Heart right ventricle (tissue), 16 donors: Measurements from ENCODE around the gene MYPN. TPM values are rescaled to one million over a fixed set of nuclear protein-coding genes. Genes with fewer than 3 reads are reported as not detected.
"Not testable (repeated sequence)": the region's sequence is repeated elsewhere in the genome, so short reads cannot be mapped to it uniquely, and the experiment has no call there.

ENCODE experiments used
- ATAC-seq, 8 donors: fragments of 200-7000 bp; cut with Tn5 transposase; one replicate each; pipeline ENCODE4 v1.9.1; 2020; ENCODE audit warnings: mild to moderate bottlenecking in 8 of 8, moderate library complexity in 8 of 8, moderate number of reproducible peaks in 1 of 8
- DNase-seq, 2 donors: peaks; one replicate each; pipeline ENCODE4 v3.0.0-alpha.2; 2020
- H3K27ac ChIP-seq, 10 donors: fragments of 200-600 bp; sonication (generic) in 2 of 10; one replicate each; pipeline versions ENCODE4 v1.5.0 to v1.8.0; 2020 to 2022; ENCODE audit warnings: mild to moderate bottlenecking in 3 of 10
- H3K27me3 ChIP-seq, 7 donors: fragments of 200-600 bp; one replicate each; pipeline ENCODE4 v1.8.0; 2021 to 2022; ENCODE audit warnings: mild to moderate bottlenecking in 2 of 7
- H3K36me3 ChIP-seq, 9 donors: fragments of 200-600 bp; sonication (generic) in 1 of 9; one replicate each; pipeline versions ENCODE4 v1.5.0 to v1.8.0; 2020 to 2022; ENCODE audit warnings: mild to moderate bottlenecking in 2 of 9
- H3K4me1 ChIP-seq, 9 donors: fragments of 200-600 bp; sonication (generic) in 1 of 9; one replicate each; pipeline versions ENCODE4 v1.5.0 to v1.8.0; 2020 to 2022; ENCODE audit warnings: mild to moderate bottlenecking in 4 of 9
- H3K4me3 ChIP-seq, 10 donors: fragments of 200-600 bp; sonication (generic) in 2 of 10; one replicate each; pipeline versions ENCODE4 v1.5.0 to v1.8.0; 2020 to 2022; ENCODE audit warnings: mild to moderate bottlenecking in 7 of 10, moderate library complexity in 2 of 10
- H3K9me3 ChIP-seq, 11 donors: fragments of 200-600 bp in 10 of 11; sonication (generic) in 2 of 11; one replicate each; pipeline versions ENCODE4 v1.5.0 to v1.8.0; 2013 to 2022; ENCODE audit warnings: mild to moderate bottlenecking in 2 of 11, control low read depth in 1 of 11, moderate library complexity in 1 of 11
- WGBS, 2 donors: extraction: QIAGEN DNeasy Blood & Tissue Kit; methylation state at CpG; one replicate each; pipeline ENCODE4 v1.1.7; 2013; ENCODE audit warnings: inconsistent platforms in 1 of 2; 5-methylcytosine and 5-hydroxymethylcytosine counted together
- intact Hi-C, 10 donors: fragments of 100-400 bp; cut with DNase I; formaldehyde crosslinking; loops; one replicate each; pipeline versions ENCODE4 v1.11.1 to v1.14.2; 2022
- polyA plus RNA-seq, 2 donors: library from polyadenylated mRNA; stranded (reverse); fragments of 200-250 nt; gene quantifications; one replicate each; pipeline ENCODE4 v1.2.3, GENCODE V29; 2013
- total RNA-seq, 10 donors: library from RNA; stranded (reverse); fragmentation: NEBNext Ultra II Directional in 3 of 10; extraction: Animal tissue kit (Norgen Biotek cat#: 25700) in 3 of 10; gene quantifications; one replicate each; pipeline versions ENCODE4 v1.2.1 to v1.2.4, GENCODE V29; 2021 to 2023
- TF ChIP-seq, protein P1 (sequence below), 9 donors: fragments of 200-600 bp; sonication (generic) in 2 of 9; IDR thresholded peaks; one replicate each; pipeline versions ENCODE4 v1.5.0 to v1.8.0; 2021 to 2022; ENCODE audit warnings: antibody characterized with exemption in 9 of 9, mild to moderate bottlenecking in 5 of 9, moderate library complexity in 1 of 9
- donor health status: Arrhythmogenic right ventricular cardiomyopathy.
- donor health status: ischemic (EF 13 %, LVEDD 7.1; RV severe dilation, severe dysfunction).
- donor health status: healthy with polysubstance abuse.
- donor health status: DM: no; HTN: yes; CAD: no.
- donor health status: DM: no; HTN: no; CAD: no.
- donor health status: ischemic (EF 25% LVEDD 6.9; RV normal size, moderate dysfunction).
- donor health status: ischemic (EF 25% LVEDD 5.7; RV mildly dilated, moderate dysfunction).
- donor health status: healthy.
- donor health status: DM: yes; HTN: yes; CAD: no.
- donor health status: Ischemic cardiomyopathy.
- donor health status: ischemic (EF 35%, LVEDD 5.7; RV mildly dilated, moderate dysfunction).
- donor health status: nonischemic (EF 11% LVEDD 7.7; RV severe dilation, severe dysfunction).
- donor health status: DM: yes; HTN: yes; CAD: no.
- donor health status: PGD.
- donor health status: ischemic (EF 29% LVEDD 5.4; RV normal size, mild dysfunction).
- donor health status: nonischemic (EF 23%, LVEDD 6.1; RV moderate dilation, normal function).

The MYPN gene
- total and polyA plus RNA-seq, 12 donors: 27.1 to 302 (median 156) TPM

DNA sequence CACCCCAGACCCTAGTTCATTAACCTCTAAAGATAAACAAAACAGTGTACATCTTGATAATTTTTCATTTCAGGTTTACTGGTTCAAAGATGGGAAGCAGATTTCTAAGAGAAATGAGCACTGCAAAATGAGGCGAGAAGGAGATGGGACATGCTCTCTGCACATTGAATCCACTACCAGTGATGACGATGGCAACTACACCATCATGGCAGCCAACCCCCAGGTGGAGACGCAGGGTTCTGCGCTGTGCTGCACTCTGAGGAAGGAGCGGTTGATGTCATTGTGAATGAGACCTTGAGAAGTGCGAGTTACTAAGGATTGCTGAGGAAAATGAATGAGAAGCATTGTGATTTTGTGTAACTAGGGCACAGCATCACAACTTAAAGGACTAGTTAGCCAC is 85.0 kb downstream of the MYPN start:
- no peak overlapping the region for H3K27ac ChIP-seq
- DNase-seq (no peak), ATAC-seq (no peak)
- no peaks in the 10 kb centered on the region for H3K9me3 ChIP-seq
- peaks cover 0 to 7% (median 0%) of the 10 kb centered on the region in 7 donors for H3K27me3 ChIP-seq
- H3K4me1 ChIP-seq: peaks cover 0 to 8% (median 0%) of the 10 kb centered on the region in 9 donors
- no peak overlapping the region for H3K4me3 ChIP-seq
- intact Hi-C loops: no loop called here
- TF ChIP-seq, protein P1, sequence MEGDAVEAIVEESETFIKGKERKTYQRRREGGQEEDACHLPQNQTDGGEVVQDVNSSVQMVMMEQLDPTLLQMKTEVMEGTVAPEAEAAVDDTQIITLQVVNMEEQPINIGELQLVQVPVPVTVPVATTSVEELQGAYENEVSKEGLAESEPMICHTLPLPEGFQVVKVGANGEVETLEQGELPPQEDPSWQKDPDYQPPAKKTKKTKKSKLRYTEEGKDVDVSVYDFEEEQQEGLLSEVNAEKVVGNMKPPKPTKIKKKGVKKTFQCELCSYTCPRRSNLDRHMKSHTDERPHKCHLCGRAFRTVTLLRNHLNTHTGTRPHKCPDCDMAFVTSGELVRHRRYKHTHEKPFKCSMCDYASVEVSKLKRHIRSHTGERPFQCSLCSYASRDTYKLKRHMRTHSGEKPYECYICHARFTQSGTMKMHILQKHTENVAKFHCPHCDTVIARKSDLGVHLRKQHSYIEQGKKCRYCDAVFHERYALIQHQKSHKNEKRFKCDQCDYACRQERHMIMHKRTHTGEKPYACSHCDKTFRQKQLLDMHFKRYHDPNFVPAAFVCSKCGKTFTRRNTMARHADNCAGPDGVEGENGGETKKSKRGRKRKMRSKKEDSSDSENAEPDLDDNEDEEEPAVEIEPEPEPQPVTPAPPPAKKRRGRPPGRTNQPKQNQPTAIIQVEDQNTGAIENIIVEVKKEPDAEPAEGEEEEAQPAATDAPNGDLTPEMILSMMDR (IDR thresholded peaks at IDR 0.05): no peak
- H3K36me3 ChIP-seq: peaks cover 0 to 80% (median 0%) of the 10 kb centered on the region in 9 donors
- 81 to 85% methylated on average over 6 of the region's 6 CpGs for WGBS, 2 donors

DNA sequence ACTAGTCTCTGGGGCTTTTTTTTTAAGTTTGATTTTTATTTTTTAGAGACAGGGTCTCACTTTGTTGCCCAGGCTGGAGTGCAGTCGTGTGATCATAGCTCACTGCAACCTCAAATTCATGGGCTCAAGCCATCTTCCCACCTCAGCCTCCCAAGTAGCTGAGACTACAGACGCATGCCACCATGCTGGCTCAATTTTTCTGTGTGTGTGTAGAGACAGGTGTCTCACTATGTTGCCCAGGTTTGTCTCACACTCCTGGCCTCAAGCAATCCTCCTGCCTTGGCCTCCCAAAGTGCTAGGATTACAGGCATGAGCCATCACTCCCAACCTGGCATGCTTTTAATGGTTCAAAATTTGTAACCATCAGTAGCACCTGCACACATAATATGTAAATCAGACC is 86.5 kb downstream of the MYPN start:
- ATAC-seq, H3K4me1 ChIP-seq, H3K4me3 ChIP-seq, H3K9me3 ChIP-seq, H3K27ac ChIP-seq, DNase-seq, intact Hi-C loops: not testable (repeated sequence)
- Histone ChIP-seq H3K27me3 (peaks cover 0 to 13% (median 0%) of the 10 kb centered on the region in 7 donors), H3K36me3 (peaks cover 0 to 80% (median 0%) of the 10 kb centered on the region in 9 donors)
- WGBS, 2 donors: 81 to 93% methylated on average over 2 of the region's 2 CpGs

DNA sequence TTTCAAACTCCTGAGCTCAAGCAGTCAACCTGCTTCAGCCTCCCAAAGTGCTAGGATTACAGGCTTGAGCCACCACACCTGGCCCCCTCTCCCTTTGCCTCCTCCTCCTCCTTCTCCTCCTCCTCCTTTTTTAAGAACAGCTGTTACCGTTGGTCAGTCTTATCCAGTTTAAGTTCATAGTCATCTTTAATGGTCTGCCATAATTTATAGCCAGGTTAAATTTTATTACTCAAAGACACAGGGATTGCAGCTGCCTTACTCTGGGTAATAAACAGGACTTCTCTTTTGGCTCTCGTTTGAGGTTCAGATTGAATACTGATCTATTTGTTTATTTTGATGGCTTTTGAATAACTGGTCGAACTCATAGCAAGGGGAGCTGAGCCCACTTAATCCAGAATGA is 87.4 kb downstream of the MYPN start:
- Histone ChIP-seq H3K27me3 (peaks cover 0 to 13% (median 0%) of the 10 kb centered on the region in 7 donors), H3K36me3 (peaks cover 0 to 82% (median 0%) of the 10 kb centered on the region in 9 donors), H3K27ac (no peak overlapping the region), H3K4me3 (no peak overlapping the region), H3K4me1 (peaks cover 0 to 8% (median 0%) of the 10 kb centered on the region in 9 donors), H3K9me3 (no peaks in the 10 kb centered on the region)
- WGBS, 2 donors: 66 to 75% methylated on average over 3 of the region's 3 CpGs
- ATAC-seq: no peak
- TF ChIP-seq, protein P1 (IDR thresholded peaks at IDR 0.05): no peak
- intact Hi-C loops: no loop called here
- DNase-seq: no peak

DNA sequence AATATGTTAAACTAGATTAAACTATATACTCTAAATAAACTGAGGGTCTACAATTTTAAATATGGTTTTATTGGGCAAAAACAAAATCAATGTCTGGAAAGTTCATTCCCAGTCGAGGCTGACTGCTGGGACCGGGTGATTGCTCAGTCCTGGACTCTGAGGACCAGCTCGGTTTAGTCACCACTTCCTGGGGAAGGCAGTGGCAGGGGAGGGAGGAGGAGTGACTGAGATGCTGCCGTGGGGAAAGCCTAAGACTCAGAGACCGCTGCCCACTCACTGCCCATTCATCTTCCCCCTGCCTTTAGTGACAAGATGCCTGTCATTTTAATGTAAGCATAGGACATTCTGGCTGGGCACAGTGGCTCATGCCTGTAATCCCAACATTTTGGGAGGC is 93.7 kb downstream of the MYPN start:
- TF ChIP-seq, protein P1 (IDR thresholded peaks at IDR 0.05): no peak
- Histone ChIP-seq H3K36me3 (peaks cover 0 to 93% (median 7%) of the 10 kb centered on the region in 9 donors), H3K4me3 (no peak overlapping the region), H3K27me3 (peaks cover 0 to 13% (median 0%) of the 10 kb centered on the region in 7 donors), H3K9me3 (no peaks in the 10 kb centered on the region), H3K27ac (no peak overlapping the region), H3K4me1 (no peaks in the 10 kb centered on the region)
- no peak for DNase-seq
- 28 to 43% methylated on average over 5 of the region's 5 CpGs for WGBS, 2 donors
- ATAC-seq: no peak
- intact Hi-C loops: no loop called here

DNA sequence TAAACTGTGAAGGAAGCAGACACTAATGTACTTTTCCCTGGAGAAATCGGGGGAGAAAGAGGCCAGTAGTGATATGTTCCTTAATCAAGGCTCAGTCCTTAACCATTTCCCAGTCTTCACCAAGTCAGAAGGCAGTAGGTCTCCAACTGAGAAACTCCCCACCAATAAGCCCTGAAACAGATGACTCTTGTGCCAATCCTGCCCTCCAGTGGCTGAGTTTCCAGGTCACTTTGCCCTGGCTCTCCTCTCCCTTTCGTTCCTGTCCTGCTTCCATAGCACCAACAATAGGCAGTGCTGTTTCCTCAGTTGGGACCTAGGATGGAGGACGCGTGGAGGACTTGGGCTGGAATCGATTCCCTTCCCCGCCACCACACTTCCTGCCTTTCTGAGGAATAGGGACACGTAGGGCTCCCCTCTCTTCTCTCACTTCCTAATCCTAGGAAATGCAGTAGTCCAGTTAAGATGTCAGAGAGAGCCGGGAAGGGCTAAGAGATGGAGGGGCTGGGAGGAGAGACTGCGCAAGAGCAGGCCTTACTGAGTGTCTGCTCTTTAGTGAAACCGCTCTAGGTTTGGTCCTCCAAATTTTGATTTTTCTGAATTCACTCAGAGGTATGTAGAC is 99.2 kb downstream of the MYPN start:
- WGBS, 2 donors: 50 to 51% methylated on average over 10 of the region's 10 CpGs
- ATAC-seq: peak in 3 of 8 donors; percentile 25 to 35 (median 27)
- peaks cover 0 to 83% (median 4%) of the 10 kb centered on the region in 9 donors for H3K36me3 ChIP-seq

More for the DNA sequence above, 99.2 kb downstream of the MYPN start:
- H3K4me3 ChIP-seq: no peak overlapping the region
- H3K9me3 ChIP-seq: no peaks in the 10 kb centered on the region
- peak in 1 of 2 donors; percentile 10 for DNase-seq
- no peaks in the 10 kb centered on the region for H3K4me1 ChIP-seq
- H3K27me3 ChIP-seq: peaks cover 0 to 4% (median 0%) of the 10 kb centered on the region in 7 donors
- TF ChIP-seq, protein P1 (IDR thresholded peaks at IDR 0.05): peak in 6 of 9 donors; percentile 13 to 37 (median 26)
- intact Hi-C loops: no loop called here
- H3K27ac ChIP-seq: no peak overlapping the region
